ENCODE results near the gene MALRD1. TPM values are rescaled to one million over a fixed set of nuclear protein-coding genes. Genes with fewer than 3 reads are reported as not detected.

The MALRD1 gene
- total RNA-seq, 4 donors from 2014 or later, result 0.75 to 2.4 (median 0.82) TPM; not detected in 1

DNA sequence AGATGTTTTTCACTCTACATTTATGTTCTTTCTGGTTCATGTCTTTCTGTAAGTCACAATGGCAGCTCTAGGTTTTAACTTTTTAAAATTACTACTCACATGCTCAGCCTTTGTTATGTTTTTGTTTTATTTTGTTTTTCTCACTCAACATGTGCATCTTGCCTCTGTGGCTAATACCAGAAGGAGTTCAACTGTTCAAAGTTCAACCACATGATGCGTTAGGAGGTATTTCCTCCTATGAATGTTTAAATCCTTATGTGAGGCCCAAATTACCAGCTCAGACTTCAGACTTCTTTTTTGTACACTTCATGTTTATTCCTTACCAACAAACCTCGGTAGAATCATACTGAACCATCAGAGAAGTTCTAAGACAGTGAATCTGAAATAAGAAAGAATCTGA lies 151.6 kb downstream of the MALRD1 start:
- in situ Hi-C loops (cut with MboI; ENCODE audit: low pct_ligation_motif_present in 1 of 4, low pct_unique_long_range_greater_than_20kb in 1 of 4, low sequenced_read_pairs in 3 of 4), result no loop called here
- Histone ChIP-seq H3K36me3 (no peaks in the 10 kb centered on the region), H3K27me3 (no peaks in the 10 kb centered on the region), H3K27ac (no peak overlapping the region), H3K4me1 (no peaks in the 10 kb centered on the region), H3K4me3 (no peak overlapping the region), H3K9me3 (no peaks in the 10 kb centered on the region)
- intact Hi-C loops (cut with DNase I; ENCODE audit: low total_unique reads), result no loop called here
- WGBS, 2 donors (ENCODE audit: low coverage in 1 of 2), result 38 to 39% methylated on average over 2 of the region's 2 CpGs
- TF ChIP-seq, protein P1, sequence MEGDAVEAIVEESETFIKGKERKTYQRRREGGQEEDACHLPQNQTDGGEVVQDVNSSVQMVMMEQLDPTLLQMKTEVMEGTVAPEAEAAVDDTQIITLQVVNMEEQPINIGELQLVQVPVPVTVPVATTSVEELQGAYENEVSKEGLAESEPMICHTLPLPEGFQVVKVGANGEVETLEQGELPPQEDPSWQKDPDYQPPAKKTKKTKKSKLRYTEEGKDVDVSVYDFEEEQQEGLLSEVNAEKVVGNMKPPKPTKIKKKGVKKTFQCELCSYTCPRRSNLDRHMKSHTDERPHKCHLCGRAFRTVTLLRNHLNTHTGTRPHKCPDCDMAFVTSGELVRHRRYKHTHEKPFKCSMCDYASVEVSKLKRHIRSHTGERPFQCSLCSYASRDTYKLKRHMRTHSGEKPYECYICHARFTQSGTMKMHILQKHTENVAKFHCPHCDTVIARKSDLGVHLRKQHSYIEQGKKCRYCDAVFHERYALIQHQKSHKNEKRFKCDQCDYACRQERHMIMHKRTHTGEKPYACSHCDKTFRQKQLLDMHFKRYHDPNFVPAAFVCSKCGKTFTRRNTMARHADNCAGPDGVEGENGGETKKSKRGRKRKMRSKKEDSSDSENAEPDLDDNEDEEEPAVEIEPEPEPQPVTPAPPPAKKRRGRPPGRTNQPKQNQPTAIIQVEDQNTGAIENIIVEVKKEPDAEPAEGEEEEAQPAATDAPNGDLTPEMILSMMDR (IDR thresholded peaks at IDR 0.05), result no peak
- no peak for TF ChIP-seq EP300 (IDR thresholded peaks at IDR 0.05; ENCODE audit: low read depth)
- no peak for TF ChIP-seq POLR2AphosphoS5 (IDR thresholded peaks at IDR 0.05)
- DNase-seq, result no peak

DNA sequence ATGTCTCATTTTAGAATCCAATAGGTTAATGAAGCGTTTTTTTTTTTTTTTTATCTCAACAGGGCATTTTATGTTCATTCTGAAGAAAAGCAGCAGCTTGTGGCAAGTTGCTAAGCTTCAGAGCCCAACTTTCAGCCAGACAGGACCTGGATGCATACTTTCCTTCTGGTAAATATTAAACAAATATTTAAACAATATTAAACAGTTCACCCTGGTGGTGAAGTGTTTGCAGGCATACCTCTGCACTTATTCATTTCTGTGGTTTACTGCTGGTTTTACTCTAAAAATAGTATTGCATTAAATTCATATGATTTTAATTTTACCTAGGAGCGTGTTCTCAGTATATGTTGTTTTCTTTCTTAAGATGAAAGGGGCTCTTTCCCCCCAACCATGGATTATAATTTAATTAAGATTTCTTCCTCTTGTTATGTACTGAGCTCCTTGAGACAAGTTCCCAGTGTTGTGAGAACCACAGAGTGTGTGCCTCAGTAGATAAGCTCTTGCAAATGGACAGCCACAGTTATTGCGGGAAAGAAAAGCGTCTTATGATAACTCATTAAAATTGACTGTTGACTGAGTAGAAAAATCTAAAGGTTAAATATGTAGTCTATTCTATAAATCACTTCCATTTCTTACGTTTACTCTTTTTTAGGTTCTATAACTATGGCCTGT lies 155.8 kb downstream of the MALRD1 start:
- WGBS, 2 donors (ENCODE audit: low coverage in 1 of 2), result 74 to 78% methylated on average over 5 of the region's 5 CpGs
- Histone ChIP-seq H3K27me3 (no peaks in the 10 kb centered on the region), H3K9me3 (no peaks in the 10 kb centered on the region), H3K27ac (no peak overlapping the region), H3K4me1 (no peaks in the 10 kb centered on the region), H3K36me3 (no peaks in the 10 kb centered on the region), H3K4me3 (no peak overlapping the region)
- TF ChIP-seq, protein P1 (IDR thresholded peaks at IDR 0.05), result no peak
- no peak for TF ChIP-seq POLR2AphosphoS5 (IDR thresholded peaks at IDR 0.05)
- no peak for TF ChIP-seq POLR2A (IDR thresholded peaks at IDR 0.05)
- TF ChIP-seq EP300 (IDR thresholded peaks at IDR 0.05; ENCODE audit: low read depth), result no peak
- in situ Hi-C loops (cut with MboI; ENCODE audit: low pct_ligation_motif_present in 1 of 4, low pct_unique_long_range_greater_than_20kb in 1 of 4, low sequenced_read_pairs in 3 of 4) (no loop called here), intact Hi-C loops (cut with DNase I; ENCODE audit: low total_unique reads) (no loop called here)
- no peak for DNase-seq

DNA sequence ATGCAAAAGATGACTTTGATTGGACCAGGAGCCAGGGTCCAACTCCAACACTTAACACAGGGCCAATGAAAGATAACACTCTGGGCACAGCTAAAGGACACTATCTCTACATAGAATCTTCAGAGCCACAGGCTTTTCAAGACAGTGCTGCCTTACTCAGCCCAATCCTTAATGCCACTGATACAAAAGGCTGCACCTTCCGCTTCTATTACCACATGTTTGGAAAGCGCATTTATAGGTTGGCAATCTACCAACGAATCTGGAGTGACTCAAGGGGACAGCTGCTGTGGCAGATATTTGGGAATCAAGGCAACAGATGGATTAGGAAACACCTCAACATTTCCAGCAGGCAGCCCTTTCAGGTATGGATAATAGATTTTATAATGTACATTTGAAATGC lies 160.7 kb downstream of the MALRD1 start:
- Histone ChIP-seq H3K4me1 (no peaks in the 10 kb centered on the region), H3K9me3 (no peaks in the 10 kb centered on the region), H3K36me3 (no peaks in the 10 kb centered on the region), H3K27me3 (no peaks in the 10 kb centered on the region), H3K27ac (no peak overlapping the region), H3K4me3 (no peak overlapping the region)
- DNase-seq, result no peak
- WGBS, 2 donors (ENCODE audit: low coverage in 1 of 2), result 72 to 73% methylated on average over 3 of the region's 3 CpGs
- in situ Hi-C loops (cut with MboI; ENCODE audit: low pct_ligation_motif_present in 1 of 4, low pct_unique_long_range_greater_than_20kb in 1 of 4, low sequenced_read_pairs in 3 of 4), result no loop called here
- intact Hi-C loops (cut with DNase I; ENCODE audit: low total_unique reads), result no loop called here
- TF ChIP-seq, protein P1 (IDR thresholded peaks at IDR 0.05), result no peak
- TF ChIP-seq POLR2A (IDR thresholded peaks at IDR 0.05), result no peak
- TF ChIP-seq POLR2AphosphoS5 (IDR thresholded peaks at IDR 0.05), result no peak
- no peak for TF ChIP-seq EP300 (IDR thresholded peaks at IDR 0.05; ENCODE audit: low read depth)

DNA sequence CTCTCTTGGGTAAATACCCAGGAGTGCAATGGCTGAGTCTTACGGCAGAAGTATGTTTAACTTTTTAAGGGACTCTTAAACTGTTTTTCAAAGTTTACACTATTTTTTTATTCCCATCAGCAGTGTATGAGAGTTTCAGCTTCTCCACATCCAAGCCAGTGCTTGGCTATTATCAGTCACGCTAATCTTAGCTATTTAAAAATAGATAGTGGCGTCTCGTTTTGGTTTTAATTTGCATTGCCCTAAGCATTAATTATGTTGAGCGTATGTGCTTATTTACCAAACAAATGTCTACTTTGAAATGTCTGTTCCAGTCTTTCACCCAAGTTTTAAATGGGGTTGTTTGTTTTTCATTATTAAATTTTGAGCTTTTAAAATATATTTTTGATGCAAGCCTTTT lies 164.0 kb downstream of the MALRD1 start:
- TF ChIP-seq POLR2AphosphoS5 (IDR thresholded peaks at IDR 0.05) (no peak), POLR2A (IDR thresholded peaks at IDR 0.05) (no peak), EP300 (IDR thresholded peaks at IDR 0.05; ENCODE audit: low read depth) (no peak)
- TF ChIP-seq, protein P1 (IDR thresholded peaks at IDR 0.05), result no peak
- Histone ChIP-seq H3K4me3 (no peak overlapping the region), H3K27ac (no peak overlapping the region), H3K27me3 (no peaks in the 10 kb centered on the region), H3K4me1 (no peaks in the 10 kb centered on the region), H3K36me3 (no peaks in the 10 kb centered on the region), H3K9me3 (no peaks in the 10 kb centered on the region)
- WGBS, 2 donors (ENCODE audit: low coverage in 1 of 2), result 50 to 56% methylated on average over 4 to 5 of the region's 5 CpGs
- DNase-seq, result no peak
- intact Hi-C loops (cut with DNase I; ENCODE audit: low total_unique reads) (no loop called here), in situ Hi-C loops (cut with MboI; ENCODE audit: low pct_ligation_motif_present in 1 of 4, low pct_unique_long_range_greater_than_20kb in 1 of 4, low sequenced_read_pairs in 3 of 4) (no loop called here)
